IMR-90 (cell line): Measurements from ENCODE around the gene KCNIP3.

Source experiments
- CHD1 ChIP-seq: IDR thresholded peaks from 2 replicates; pipeline ENCODE4 v1.6.1; 2012; ENCODE audit warnings: low read depth, low read length, improper control_type of control experiment
- FOS ChIP-seq: fragments of 150-350 bp; IDR thresholded peaks from 2 replicates; pipeline ENCODE4 v1.6.1; 2016; ENCODE audit warnings: low read depth, low read length
- TF ChIP-seq, protein P1 (sequence below): conservative IDR thresholded peaks from 2 replicates; pipeline ENCODE4 v1.5.1; 2012; ENCODE audit warnings: mild to moderate bottlenecking, low read depth, low read length, improper control_type of control experiment

DNA sequence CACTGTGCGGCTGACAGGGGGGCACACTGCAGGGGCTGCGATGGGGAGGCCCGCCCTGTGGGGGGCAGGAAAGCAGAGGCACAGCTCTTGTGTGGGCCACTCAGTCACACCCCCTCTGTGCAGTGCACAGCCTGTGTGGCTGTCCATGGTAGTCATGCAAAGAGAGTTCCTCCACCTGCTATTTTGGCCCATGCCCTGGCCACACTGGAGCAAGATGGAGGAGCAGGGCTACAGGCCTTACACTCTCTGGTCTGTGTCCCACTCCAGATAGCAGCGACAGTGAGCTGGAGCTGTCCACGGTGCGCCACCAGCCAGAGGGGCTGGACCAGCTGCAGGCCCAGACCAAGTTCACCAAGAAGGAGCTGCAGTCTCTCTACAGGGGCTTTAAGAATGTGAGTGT, 76.9 kb downstream of the KCNIP3 start:
- TF ChIP-seq CHD1 (no peak), FOS (no peak)
- TF ChIP-seq, protein P1, sequence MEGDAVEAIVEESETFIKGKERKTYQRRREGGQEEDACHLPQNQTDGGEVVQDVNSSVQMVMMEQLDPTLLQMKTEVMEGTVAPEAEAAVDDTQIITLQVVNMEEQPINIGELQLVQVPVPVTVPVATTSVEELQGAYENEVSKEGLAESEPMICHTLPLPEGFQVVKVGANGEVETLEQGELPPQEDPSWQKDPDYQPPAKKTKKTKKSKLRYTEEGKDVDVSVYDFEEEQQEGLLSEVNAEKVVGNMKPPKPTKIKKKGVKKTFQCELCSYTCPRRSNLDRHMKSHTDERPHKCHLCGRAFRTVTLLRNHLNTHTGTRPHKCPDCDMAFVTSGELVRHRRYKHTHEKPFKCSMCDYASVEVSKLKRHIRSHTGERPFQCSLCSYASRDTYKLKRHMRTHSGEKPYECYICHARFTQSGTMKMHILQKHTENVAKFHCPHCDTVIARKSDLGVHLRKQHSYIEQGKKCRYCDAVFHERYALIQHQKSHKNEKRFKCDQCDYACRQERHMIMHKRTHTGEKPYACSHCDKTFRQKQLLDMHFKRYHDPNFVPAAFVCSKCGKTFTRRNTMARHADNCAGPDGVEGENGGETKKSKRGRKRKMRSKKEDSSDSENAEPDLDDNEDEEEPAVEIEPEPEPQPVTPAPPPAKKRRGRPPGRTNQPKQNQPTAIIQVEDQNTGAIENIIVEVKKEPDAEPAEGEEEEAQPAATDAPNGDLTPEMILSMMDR, result no peak
